ENCODE data around the gene RGS3.

The RGS3 gene

GRCh38 chr9:113511047-113511521 lies 47.6 kb downstream of the RGS3 start:
- Histone ChIP-seq H3K4me3 (ENCODE audit: low read depth, low read length) (no peak overlapping the region), H3K9me3 (ENCODE audit: control insufficient read depth, insufficient read depth, low read depth, low read length) (no peaks in the 10 kb centered on the region), H3K4me1 (ENCODE audit: control insufficient read depth, insufficient read depth, low read length) (no peaks in the 10 kb centered on the region), H3K36me3 (ENCODE audit: control insufficient read depth in 2 of 2, insufficient read depth in 1 of 2, low read length in 2 of 2) (no peaks in the 10 kb centered on the region), H3K27ac (ENCODE audit: extremely low read depth, low read depth, low read length) (no peak overlapping the region)
- no peak for TF ChIP-seq ZNF2 (tag by site-specific recombination; IDR thresholded peaks at IDR 0.05)
- TF ChIP-seq PRDM10 (tag by site-specific recombination; IDR thresholded peaks at IDR 0.05): no peak
- TF ChIP-seq ZNF610 (tag by site-specific recombination; IDR thresholded peaks at IDR 0.05; ENCODE audit: borderline replicate concordance): no peak
- no peak for TF ChIP-seq KLF16 (tag by site-specific recombination; IDR thresholded peaks at IDR 0.05)
- no peak for TF ChIP-seq ZNF768 (tag by site-specific recombination; IDR thresholded peaks at IDR 0.05)
- TF ChIP-seq EGR2 (tag by site-specific recombination; IDR thresholded peaks at IDR 0.05; ENCODE audit: low read depth): no peak
- TF ChIP-seq ZNF121 (tag by site-specific recombination; IDR thresholded peaks at IDR 0.05): no peak
- TF ChIP-seq ZNF223 (tag by site-specific recombination; IDR thresholded peaks at IDR 0.05): no peak
- no peak for TF ChIP-seq ZNF473 (tag by site-specific recombination; IDR thresholded peaks at IDR 0.05)
- TF ChIP-seq ZNF529 (tag by site-specific recombination; IDR thresholded peaks at IDR 0.05; ENCODE audit: insufficient replicate concordance): no peak
- TF ChIP-seq BCL11B (tag by site-specific recombination; IDR thresholded peaks at IDR 0.05; ENCODE audit: low read depth): no peak
- no peak for TF ChIP-seq ZNF677 (tag by site-specific recombination; IDR thresholded peaks at IDR 0.05)
- no peak for TF ChIP-seq ZBTB6 (tag by site-specific recombination; IDR thresholded peaks at IDR 0.05)
- TF ChIP-seq ZNF518A (tag by site-specific recombination; conservative IDR thresholded peaks at IDR 0.05; ENCODE audit: low read depth): no peak
- no peak for TF ChIP-seq ZNF654 (tag by site-specific recombination; IDR thresholded peaks at IDR 0.05; ENCODE audit: low read depth)
- TF ChIP-seq ZNF488 (tag by site-specific recombination; IDR thresholded peaks at IDR 0.05): no peak
- TF ChIP-seq ZNF175 (tag by site-specific recombination; IDR thresholded peaks at IDR 0.05): no peak
- TF ChIP-seq ZNF23 (tag by site-specific recombination; IDR thresholded peaks at IDR 0.05; ENCODE audit: borderline replicate concordance): no peak
- ChIA-PET POLR2A (no interaction called here), CTCF (interaction anchor here (0.6 kb wide), 1 partner anchor 64 kb away, joined by 4 read pairs; no protein-coding TSS in a partner anchor)

Data from HEK293 (cell line).